NT2/D1 (cell line): ENCODE data around the gene MTURN.

ENCODE experiments used
- SUZ12 ChIP-seq: IDR thresholded peaks from 2 replicates; pipeline ENCODE4 v1.6.1; 2011; ENCODE audit not compliant: insufficient read length, insufficient read depth; ENCODE audit errors: extremely low read depth
- ZNF274 ChIP-seq: IDR thresholded peaks from 2 replicates; pipeline ENCODE4 v1.6.1; 2011; ENCODE audit warnings: mild to moderate bottlenecking, low read depth, low read length

- TF ChIP-seq ZNF274 (no peak), SUZ12 (no peak)
Measured at GRCh38 chr7:30086529-30086928, 48.3 kb upstream of the MTURN start.
